Fibroblast of the aortic adventitia (primary cell): Measurements from ENCODE around the gene SNTA1. TPM values are rescaled to one million over a fixed set of nuclear protein-coding genes. Genes with fewer than 3 reads are reported as not detected.

Source experiments
- DNase-seq: peaks from one replicate; pipeline ENCODE4 v3.0.0-alpha.2; 2010; ENCODE audit warnings: low read depth
- H3K4me3 ChIP-seq: 2 replicates; pipeline ENCODE4 v1.5.1; 2011; ENCODE audit warnings: low read depth, mild to moderate bottlenecking, control low read depth, low read length, moderate library complexity
- total RNA-seq: library from RNA; depleted of rRNA; stranded (reverse); fragments of >200 nt; gene quantifications from 2 replicates; pipeline ENCODE4 v1.2.3, GENCODE V29; 2012; ENCODE audit warnings: low replicate concordance
- TF ChIP-seq, protein P1 (sequence below): IDR thresholded peaks from 2 replicates; pipeline ENCODE4 v1.5.1; 2011; ENCODE audit warnings: mild to moderate bottlenecking, low read length, control low read depth, inconsistent platforms; ENCODE audit not compliant: insufficient read depth

SNTA1 gene
- total RNA-seq, 1 donor = 25.7 TPM

DNA sequence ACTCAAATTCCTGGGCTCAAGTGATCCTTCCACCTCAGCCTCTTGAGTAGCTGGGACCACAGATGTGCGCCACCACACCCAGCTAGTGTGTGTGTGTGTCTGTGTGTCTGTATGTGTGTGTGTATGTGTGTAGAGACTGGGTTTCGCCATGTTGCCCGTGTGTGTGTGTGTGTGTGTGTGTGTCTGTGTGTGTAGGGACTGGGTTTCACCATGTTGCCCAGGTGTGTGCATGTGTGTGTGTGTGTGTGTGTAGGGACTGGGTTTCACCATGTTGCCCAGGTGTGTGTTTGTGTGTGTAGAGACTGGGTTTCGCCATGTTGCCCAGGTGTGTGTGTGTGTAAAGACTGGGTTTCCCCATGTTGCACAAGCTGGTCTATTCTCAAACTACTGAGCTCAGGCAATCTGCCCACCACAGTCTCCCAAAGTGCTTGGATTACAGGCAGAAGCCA, 70.5 kb downstream of the SNTA1 start:
- DNase-seq = peak; percentile 11
- TF ChIP-seq, protein P1, sequence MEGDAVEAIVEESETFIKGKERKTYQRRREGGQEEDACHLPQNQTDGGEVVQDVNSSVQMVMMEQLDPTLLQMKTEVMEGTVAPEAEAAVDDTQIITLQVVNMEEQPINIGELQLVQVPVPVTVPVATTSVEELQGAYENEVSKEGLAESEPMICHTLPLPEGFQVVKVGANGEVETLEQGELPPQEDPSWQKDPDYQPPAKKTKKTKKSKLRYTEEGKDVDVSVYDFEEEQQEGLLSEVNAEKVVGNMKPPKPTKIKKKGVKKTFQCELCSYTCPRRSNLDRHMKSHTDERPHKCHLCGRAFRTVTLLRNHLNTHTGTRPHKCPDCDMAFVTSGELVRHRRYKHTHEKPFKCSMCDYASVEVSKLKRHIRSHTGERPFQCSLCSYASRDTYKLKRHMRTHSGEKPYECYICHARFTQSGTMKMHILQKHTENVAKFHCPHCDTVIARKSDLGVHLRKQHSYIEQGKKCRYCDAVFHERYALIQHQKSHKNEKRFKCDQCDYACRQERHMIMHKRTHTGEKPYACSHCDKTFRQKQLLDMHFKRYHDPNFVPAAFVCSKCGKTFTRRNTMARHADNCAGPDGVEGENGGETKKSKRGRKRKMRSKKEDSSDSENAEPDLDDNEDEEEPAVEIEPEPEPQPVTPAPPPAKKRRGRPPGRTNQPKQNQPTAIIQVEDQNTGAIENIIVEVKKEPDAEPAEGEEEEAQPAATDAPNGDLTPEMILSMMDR = no peak
- H3K4me3 ChIP-seq = no peak overlapping the region

DNA sequence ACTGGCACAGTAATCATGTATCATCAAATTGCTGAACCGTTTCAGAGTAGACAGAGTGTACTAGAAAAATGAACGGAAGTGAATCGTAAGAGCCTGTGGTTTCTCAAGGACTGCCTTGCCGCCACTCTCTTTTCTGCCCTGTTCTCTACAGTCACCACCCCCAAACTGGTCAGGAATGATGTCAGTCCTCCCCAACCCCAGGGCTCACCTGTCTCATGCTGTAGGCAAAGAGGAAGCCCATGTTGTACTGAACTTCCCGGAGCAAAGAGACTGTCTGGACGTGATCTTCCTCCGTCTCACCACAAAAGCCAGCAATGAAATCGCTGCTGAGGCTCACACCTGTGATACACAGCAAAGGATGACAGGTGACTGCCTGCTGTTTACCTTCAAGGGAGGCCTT, 73.3 kb downstream of the SNTA1 start:
- TF ChIP-seq, protein P1 = no peak
- H3K4me3 ChIP-seq = no peak overlapping the region
- no peak for DNase-seq

DNA sequence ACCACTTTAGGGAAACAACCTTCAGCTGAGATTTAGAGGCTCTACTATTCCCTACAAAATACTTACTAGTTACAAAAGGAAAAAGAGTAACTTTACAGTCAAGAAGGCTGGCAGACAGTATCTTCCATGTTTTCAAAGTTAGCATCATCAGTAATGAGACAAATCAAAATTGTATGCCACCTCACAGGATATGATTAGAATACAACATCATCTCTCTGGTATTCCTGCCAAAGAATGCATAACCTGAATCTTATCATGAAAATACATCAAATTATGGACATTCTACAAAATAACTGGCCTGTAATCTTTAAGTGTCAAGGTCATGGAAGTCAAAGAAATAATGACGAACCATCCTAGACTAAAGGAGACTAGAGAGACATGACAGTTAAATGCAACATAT, 80.7 kb downstream of the SNTA1 start:
- no peak overlapping the region for H3K4me3 ChIP-seq
- TF ChIP-seq, protein P1 = no peak
- DNase-seq = no peak

DNA sequence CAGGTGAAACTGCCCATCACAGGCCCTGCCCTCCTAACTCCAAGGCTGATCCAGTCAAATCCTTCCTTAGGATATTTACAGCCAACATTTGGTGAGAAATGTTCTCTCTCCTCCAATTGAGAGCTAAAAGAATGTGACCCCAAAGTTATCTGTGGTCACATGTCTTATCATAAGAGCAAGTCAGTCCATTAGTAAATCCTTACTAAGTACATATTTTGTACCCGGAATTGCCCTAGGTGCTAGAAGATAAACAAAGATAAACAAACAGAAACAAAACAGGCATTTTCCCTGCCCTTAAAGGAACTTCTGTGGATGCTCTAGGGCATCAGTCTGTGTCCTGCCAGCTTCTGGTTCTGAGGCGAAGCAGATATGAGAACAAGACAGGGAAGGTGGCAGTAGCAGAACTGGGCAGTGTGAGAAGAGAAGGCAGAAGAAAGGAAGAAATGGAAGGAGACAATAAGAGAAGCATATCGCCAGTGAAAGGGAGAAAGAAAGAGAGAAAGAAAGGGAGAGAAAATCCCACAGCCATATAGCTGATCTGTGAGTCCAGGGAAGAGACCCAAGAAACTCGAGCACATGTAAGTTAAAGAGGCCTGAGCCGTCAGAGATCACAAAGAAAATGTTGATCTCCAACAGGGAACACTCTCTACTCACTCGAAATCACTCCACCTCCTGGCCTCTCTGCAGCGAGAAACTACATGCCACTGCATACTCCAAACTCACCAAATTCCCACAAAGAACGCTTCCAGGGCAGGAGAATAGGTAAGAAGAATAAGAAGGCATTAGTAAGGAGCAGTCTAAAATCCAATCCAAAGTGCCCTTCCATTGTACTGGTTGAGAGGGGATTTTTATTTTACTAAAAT, 83.9 kb downstream of the SNTA1 start:
- TF ChIP-seq, protein P1 = no peak
- H3K4me3 ChIP-seq = no peak overlapping the region
- no peak for DNase-seq

Other genes starting within 250 kb of the SNTA1 start
- gene BPIFA3, start 226.4 kb downstream of the SNTA1 start, total RNA-seq = not detected in 2 replicates
- gene BPIFA1, start 207.8 kb downstream of the SNTA1 start, total RNA-seq = not detected in 2 replicates
- gene BPIFB1, start 160.5 kb downstream of the SNTA1 start, total RNA-seq = not detected in 2 replicates
- 14.8 and 17.7 TPM in 2 replicates for gene CDK5RAP1, start 42.2 kb downstream of the SNTA1 start, total RNA-seq
- 7.6 and 11.7 TPM in 2 replicates for gene CBFA2T2, start 46.3 kb upstream of the SNTA1 start, total RNA-seq
- 0.16 and 0.18 TPM in 2 replicates for gene C20orf144, start 218.6 kb upstream of the SNTA1 start, total RNA-seq
- gene ACTL10, start 223.2 kb upstream of the SNTA1 start, total RNA-seq = 2.2 and 2.5 TPM in 2 replicates
- gene NECAB3, start 230.7 kb upstream of the SNTA1 start, total RNA-seq = 17.6 and 23.6 TPM in 2 replicates
- 0.74 and 23.7 TPM in 2 replicates for gene E2F1, start 242.6 kb upstream of the SNTA1 start, total RNA-seq